OCI-LY7 (cell line): Measurements from ENCODE around the gene KIAA1217.

Experiments
- EZH2phosphoT487 ChIP-seq: fragments of 200-600 bp; sonication (generic); IDR thresholded peaks from 2 replicates; pipeline ENCODE4 v1.6.1; 2018; ENCODE audit warnings: low read depth, borderline replicate concordance, mild to moderate bottlenecking, mixed run types, antibody characterized with exemption, low read length, moderate library complexity, mixed read lengths
- TF ChIP-seq, protein P1 (sequence below): fragments of 200-600 bp; sonication (generic); conservative IDR thresholded peaks from 2 replicates; pipeline ENCODE4 v1.5.1; 2014; ENCODE audit warnings: mild to moderate bottlenecking, antibody characterized with exemption, low read length, moderate library complexity, mixed read lengths

DNA sequence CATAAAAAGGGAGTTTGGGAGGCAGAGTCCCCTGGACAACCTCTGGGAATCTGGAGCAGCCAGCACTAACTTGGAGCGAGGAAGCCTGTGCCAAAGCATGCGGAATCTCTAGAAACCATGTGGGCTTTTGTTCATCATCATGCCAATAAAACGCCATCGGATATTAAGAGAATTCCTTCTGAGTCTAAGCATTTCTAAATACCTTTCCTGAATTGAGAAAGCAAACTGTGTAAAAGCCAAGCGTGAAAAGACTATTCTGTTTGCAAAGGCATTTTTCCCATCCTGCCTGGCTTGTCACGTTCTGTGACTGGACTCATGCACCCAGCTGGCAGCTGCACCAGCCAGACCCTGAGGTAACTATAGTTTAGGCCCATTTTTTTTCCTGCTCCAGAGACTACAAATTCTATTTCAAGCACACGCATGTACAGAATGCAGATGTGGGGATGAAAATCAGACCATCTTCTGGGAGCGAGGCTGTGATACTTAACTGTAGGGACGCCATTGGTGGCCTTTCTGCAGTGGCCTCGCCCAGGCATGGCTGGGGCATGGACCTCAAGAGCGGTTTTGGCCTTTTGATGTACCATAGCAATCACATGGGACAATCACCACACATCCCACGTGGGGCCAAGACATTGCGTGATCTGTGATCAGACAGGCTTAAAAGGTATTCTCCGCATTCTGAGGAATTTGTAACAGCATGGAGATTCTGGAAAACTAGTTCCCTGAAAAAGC is 218.9 kb downstream of the KIAA1217 start:
- TF ChIP-seq EZH2phosphoT487: no peak
- TF ChIP-seq, protein P1, sequence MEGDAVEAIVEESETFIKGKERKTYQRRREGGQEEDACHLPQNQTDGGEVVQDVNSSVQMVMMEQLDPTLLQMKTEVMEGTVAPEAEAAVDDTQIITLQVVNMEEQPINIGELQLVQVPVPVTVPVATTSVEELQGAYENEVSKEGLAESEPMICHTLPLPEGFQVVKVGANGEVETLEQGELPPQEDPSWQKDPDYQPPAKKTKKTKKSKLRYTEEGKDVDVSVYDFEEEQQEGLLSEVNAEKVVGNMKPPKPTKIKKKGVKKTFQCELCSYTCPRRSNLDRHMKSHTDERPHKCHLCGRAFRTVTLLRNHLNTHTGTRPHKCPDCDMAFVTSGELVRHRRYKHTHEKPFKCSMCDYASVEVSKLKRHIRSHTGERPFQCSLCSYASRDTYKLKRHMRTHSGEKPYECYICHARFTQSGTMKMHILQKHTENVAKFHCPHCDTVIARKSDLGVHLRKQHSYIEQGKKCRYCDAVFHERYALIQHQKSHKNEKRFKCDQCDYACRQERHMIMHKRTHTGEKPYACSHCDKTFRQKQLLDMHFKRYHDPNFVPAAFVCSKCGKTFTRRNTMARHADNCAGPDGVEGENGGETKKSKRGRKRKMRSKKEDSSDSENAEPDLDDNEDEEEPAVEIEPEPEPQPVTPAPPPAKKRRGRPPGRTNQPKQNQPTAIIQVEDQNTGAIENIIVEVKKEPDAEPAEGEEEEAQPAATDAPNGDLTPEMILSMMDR: no peak
